GM12872 (cell line): ENCODE results near the gene AKR1C3.

ENCODE experiments used
- TF ChIP-seq, protein P1 (sequence below): IDR thresholded peaks from 3 replicates; pipeline ENCODE4 v1.5.1; 2011; ENCODE audit warnings: low read depth, mild to moderate bottlenecking, low read length, moderate library complexity; ENCODE audit not compliant: insufficient read depth

Gene AKR1C3

DNA sequence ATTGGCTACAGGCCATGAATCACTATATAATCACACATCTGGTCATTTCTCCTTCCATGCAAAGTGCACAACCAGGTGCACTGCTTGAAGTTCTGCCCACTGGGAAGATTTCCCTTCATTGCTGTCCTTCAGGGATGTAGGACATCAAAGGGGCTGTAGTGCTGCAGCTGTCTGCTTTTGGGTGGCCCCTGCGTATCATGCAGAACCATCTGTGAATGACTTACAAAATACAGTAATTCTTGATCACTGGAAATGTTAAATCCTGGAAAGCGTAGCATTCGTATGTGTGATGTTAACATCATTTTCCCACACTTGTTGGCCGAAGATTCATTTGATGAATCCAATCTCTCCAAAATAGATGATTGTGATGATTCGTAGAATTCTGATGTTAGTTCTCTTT is 22.4 kb downstream of the AKR1C3 start:
- TF ChIP-seq, protein P1, sequence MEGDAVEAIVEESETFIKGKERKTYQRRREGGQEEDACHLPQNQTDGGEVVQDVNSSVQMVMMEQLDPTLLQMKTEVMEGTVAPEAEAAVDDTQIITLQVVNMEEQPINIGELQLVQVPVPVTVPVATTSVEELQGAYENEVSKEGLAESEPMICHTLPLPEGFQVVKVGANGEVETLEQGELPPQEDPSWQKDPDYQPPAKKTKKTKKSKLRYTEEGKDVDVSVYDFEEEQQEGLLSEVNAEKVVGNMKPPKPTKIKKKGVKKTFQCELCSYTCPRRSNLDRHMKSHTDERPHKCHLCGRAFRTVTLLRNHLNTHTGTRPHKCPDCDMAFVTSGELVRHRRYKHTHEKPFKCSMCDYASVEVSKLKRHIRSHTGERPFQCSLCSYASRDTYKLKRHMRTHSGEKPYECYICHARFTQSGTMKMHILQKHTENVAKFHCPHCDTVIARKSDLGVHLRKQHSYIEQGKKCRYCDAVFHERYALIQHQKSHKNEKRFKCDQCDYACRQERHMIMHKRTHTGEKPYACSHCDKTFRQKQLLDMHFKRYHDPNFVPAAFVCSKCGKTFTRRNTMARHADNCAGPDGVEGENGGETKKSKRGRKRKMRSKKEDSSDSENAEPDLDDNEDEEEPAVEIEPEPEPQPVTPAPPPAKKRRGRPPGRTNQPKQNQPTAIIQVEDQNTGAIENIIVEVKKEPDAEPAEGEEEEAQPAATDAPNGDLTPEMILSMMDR = no peak

DNA sequence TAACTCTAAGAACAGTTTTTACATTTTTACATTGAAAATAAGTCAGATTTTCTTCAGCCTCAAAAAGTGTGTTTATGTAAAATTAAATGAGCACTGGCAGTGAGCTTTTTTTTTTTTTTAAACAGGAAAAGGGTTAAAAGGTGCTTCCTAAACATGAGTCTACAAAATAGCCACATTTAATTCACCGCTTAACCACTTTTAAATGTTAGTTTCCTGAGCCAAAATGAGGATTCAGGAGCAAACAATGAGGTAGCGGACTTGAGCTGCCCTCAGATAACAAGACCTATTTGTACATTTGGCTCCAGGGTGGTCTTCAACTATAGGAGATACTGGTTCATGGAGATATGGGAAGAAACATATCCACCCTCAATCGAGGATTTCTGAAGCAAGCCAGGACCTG is 22.8 kb downstream of the AKR1C3 start:
- TF ChIP-seq, protein P1 = no peak

DNA sequence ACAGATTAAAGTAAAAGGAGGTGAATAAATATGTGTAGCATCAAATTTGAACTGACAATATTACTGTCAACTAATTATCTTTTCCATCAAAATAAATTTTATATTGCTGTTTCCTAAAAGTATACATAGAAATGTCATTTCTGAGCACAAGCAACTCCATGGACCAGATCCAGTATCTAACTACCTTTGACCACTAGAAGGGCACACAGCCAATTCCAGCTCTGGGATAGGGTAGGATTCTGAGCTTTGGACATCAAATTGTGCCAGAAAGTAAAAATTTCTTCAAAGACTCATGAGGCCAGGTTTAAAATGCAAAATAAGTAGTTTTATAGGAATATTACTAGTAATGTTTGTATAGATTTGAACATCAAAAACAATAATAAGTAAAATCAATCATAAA is 29.7 kb downstream of the AKR1C3 start:
- TF ChIP-seq, protein P1 = no peak

DNA sequence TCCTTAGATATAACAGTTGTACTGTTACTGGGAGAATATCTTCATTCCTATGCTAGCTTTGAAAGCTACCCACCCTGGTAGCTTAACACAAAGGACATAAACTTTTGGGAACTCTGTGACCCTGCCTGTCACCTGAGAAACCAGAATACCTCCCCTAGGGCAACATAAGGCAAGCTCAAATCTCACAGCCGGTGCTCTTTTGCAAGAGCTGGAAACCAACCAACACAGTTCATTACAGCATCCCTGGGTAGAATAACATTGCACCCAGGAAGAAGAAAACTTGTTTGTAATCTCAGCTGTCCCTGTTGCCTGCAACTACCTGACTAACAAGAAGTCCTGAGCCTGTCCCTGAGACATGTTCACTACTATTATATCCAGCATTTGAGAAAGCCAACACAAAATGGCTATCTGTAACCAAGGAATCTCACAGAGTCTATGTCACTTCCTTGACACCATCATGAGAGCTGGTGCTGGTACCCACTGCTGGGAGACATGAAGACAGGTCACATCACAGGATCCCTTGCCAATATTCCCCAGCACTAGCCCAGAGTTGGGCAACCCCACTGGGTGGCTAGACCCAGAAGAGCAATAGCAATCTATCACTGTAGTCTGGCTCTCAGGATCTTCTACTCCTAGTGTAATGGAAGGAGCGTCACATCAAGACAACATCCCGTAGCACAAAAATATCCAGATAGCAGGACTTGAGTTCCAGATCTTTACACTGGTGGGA is 31.3 kb downstream of the AKR1C3 start:
- TF ChIP-seq, protein P1 = no peak

DNA sequence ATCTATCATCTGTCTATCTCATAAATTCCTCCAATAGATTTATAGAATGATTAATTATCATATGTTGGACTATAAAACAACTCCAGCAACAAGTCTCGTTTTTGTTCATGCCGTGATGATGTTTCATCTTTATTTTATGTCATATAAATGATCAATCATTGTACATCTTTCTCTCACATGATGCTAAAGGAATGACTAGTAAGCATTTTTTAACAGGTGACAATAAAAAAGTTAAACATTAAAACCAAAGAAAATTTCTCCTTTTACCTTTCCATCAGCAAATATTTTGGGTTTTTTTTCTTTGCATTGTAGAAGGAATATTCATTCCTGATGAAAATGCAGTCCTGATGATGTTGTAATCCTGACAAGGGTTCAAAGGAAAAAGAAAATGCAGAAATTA is 41.4 kb downstream of the AKR1C3 start:
- TF ChIP-seq, protein P1 = no peak

DNA sequence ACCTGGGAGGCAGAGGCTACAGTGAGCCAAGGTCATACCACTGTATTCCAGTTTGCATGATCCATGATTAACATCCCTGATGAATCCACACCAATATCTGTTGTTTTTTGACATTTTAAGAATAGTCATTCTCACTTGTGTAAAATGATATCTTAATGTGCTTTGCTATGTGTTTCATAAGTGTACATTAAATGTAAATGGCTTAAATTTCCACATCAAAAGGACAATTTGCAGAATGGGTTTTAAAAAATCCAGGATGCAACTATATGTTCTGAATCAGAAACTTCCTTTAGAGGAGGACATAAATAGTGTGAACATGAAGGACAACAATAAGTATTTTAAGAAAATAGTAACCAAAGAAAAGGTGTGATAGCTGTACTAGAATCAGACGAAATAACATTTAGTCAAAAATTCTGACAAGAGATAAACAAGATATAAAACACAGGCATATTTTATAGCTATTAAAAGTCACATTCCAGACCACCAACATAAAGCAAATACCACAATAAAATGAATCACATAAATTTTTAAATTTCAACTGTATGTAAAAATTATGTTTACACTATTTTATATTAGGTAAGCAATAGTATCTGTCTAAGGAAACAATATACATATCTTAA is 42.4 kb downstream of the AKR1C3 start:
- TF ChIP-seq, protein P1 = no peak

DNA sequence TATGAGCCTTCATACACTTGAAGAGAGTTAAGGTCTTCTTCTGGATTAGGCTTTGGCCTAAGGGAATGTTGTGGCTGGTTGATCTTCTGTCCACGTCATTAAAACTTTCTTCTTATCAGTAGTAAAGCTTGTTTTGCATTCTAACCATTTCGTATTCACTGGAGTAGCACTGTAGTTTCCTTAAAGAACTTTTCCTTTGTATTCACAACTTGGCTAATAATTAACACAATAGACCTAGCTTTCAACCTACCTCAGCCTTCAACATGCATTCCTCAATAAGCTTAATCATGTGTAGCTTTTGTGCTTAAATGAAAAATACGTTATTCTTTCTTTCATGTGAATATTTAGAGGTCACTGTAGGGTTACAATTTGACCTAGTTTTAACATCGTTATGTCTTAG is 48.0 kb downstream of the AKR1C3 start:
- TF ChIP-seq, protein P1 = no peak
